ENCODE measurements around the gene PPIF.

- TF ChIP-seq, protein P1, sequence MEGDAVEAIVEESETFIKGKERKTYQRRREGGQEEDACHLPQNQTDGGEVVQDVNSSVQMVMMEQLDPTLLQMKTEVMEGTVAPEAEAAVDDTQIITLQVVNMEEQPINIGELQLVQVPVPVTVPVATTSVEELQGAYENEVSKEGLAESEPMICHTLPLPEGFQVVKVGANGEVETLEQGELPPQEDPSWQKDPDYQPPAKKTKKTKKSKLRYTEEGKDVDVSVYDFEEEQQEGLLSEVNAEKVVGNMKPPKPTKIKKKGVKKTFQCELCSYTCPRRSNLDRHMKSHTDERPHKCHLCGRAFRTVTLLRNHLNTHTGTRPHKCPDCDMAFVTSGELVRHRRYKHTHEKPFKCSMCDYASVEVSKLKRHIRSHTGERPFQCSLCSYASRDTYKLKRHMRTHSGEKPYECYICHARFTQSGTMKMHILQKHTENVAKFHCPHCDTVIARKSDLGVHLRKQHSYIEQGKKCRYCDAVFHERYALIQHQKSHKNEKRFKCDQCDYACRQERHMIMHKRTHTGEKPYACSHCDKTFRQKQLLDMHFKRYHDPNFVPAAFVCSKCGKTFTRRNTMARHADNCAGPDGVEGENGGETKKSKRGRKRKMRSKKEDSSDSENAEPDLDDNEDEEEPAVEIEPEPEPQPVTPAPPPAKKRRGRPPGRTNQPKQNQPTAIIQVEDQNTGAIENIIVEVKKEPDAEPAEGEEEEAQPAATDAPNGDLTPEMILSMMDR (conservative IDR thresholded peaks at IDR 0.05; ENCODE audit: low read length) = peak; percentile 79
- TF ChIP-seq EZH2phosphoT487 (IDR thresholded peaks at IDR 0.05; ENCODE audit: borderline replicate concordance, low read depth, low read length) = no peak
Measured at GRCh38 chr10:79347226-79347893, at the start of gene PPIF.
